ENCODE data around the gene PHLDA3. TPM values are rescaled to one million over a fixed set of nuclear protein-coding genes. Genes with fewer than 3 reads are reported as not detected.
A peak's percentile ranks its signal among the peaks of the same experiment; 100 is the strongest.

PHLDA3 gene
- total RNA-seq, 1 experiment from 2014 or later, result 10.5 TPM

DNA sequence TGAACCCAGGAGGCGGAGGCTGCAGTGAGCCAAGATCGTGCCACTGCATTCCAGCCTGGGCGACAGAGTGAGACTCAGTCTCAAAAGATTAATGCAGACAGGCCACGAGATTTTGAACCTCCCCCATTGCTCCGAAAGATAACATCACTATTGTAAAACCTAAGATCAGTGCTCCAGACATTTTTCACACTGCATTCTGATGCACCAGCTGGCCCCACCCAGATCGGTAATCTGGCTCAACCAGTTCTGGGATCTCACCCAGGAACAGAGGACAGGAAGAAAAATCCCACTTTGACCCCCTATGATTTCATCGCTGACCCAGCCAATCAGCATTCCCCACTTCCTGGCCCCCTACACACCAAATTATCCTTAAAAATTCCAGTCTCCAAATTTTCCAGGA is 48.6 kb upstream of the PHLDA3 start:
- ChIA-PET POLR2A (no interaction called here), CTCF (no interaction called here)
- H3K27me3 Mint-ChIP-seq (ENCODE audit: insufficient read depth, unreplicated experiment), result no peaks in the 10 kb centered on the region
- H3K4me1 Mint-ChIP-seq (ENCODE audit: low read depth, unreplicated experiment), result peaks cover 56% of the 10 kb centered on the region
- peak overlapping the region; percentile 12 for H3K4me3 Mint-ChIP-seq (ENCODE audit: unreplicated experiment)
- DNase-seq, result peak; percentile 78 to 88
- H3K36me3 ChIP-seq (ENCODE audit: control insufficient read depth, insufficient read depth, low read length), result no peaks in the 10 kb centered on the region
- BruUV-seq (replicated peaks), result no TSS peak
- TF ChIP-seq, protein P1, sequence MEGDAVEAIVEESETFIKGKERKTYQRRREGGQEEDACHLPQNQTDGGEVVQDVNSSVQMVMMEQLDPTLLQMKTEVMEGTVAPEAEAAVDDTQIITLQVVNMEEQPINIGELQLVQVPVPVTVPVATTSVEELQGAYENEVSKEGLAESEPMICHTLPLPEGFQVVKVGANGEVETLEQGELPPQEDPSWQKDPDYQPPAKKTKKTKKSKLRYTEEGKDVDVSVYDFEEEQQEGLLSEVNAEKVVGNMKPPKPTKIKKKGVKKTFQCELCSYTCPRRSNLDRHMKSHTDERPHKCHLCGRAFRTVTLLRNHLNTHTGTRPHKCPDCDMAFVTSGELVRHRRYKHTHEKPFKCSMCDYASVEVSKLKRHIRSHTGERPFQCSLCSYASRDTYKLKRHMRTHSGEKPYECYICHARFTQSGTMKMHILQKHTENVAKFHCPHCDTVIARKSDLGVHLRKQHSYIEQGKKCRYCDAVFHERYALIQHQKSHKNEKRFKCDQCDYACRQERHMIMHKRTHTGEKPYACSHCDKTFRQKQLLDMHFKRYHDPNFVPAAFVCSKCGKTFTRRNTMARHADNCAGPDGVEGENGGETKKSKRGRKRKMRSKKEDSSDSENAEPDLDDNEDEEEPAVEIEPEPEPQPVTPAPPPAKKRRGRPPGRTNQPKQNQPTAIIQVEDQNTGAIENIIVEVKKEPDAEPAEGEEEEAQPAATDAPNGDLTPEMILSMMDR (IDR thresholded peaks at IDR 0.05; ENCODE audit: insufficient read depth in 1 of 2, low read depth in 1 of 2, low read length in 1 of 2, severe bottlenecking in 1 of 2, unreplicated experiment in 1 of 2), result no peak
- H3K4me3 ChIP-seq (ENCODE audit: low read depth, low read length), result no peak overlapping the region
- no peaks in the 10 kb centered on the region for H3K9me3 Mint-ChIP-seq (ENCODE audit: unreplicated experiment)
- no peaks in the 10 kb centered on the region for H3K27me3 ChIP-seq (replicated peaks; ENCODE audit: control insufficient read depth, insufficient read depth, low read length)
- H3K9me3 ChIP-seq, result no peaks in the 10 kb centered on the region
- H3K4me1 ChIP-seq, result peaks cover 61% of the 10 kb centered on the region
- peak overlapping the region; percentile 87 for H3K27ac Mint-ChIP-seq (ENCODE audit: unreplicated experiment)
- intact Hi-C loops (cut with micrococcal nuclease; ENCODE audit: unreplicated experiment), result no loop called here
- H3K36me3 Mint-ChIP-seq (ENCODE audit: insufficient read depth, unreplicated experiment), result no peaks in the 10 kb centered on the region

DNA sequence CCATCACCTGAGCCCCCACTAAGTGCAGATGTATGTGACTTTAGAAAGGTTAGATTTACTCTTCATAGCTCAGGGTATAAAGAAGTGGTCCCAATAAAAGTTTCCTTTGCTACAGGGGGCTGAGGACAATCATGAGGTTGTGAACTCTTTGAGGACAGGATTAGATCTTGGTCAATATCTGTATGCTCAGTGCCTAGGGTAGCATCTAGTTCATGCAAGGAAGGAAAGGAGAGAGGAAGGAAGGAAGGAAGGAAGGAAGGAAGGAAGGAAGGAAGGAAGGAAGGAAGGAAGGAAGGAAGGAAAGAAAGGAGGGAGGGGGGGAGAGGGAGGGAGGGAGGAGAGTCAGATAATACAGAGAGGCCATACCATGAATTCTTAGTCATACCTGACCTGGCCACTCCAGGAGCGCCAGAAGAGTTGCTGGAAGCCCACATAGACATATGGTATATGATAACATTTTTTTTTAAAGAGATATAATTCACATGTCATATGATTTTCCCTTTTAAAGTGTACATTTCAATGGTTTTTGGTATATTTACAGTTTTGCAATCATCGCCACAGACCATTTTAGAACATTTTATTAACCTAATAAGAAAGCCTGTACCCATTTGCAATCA is 47.6 kb upstream of the PHLDA3 start:
- BruUV-seq (replicated peaks), result no TSS peak
- Histone ChIP-seq H3K36me3 (ENCODE audit: control insufficient read depth, insufficient read depth, low read length) (no peaks in the 10 kb centered on the region), H3K9me3 (no peaks in the 10 kb centered on the region), H3K27me3 (replicated peaks; ENCODE audit: control insufficient read depth, insufficient read depth, low read length) (no peaks in the 10 kb centered on the region), H3K4me1 (peaks cover 69% of the 10 kb centered on the region), H3K4me3 (ENCODE audit: low read depth, low read length) (no peak overlapping the region)
- TF ChIP-seq, protein P1 (IDR thresholded peaks at IDR 0.05; ENCODE audit: insufficient read depth in 1 of 2, low read depth in 1 of 2, low read length in 1 of 2, severe bottlenecking in 1 of 2, unreplicated experiment in 1 of 2), result no peak
- H3K4me3 Mint-ChIP-seq (ENCODE audit: unreplicated experiment), result no peak overlapping the region
- peak overlapping the region; percentile 68 for H3K27ac Mint-ChIP-seq (ENCODE audit: unreplicated experiment)
- H3K9me3 Mint-ChIP-seq (ENCODE audit: unreplicated experiment), result no peaks in the 10 kb centered on the region
- H3K27me3 Mint-ChIP-seq (ENCODE audit: insufficient read depth, unreplicated experiment), result no peaks in the 10 kb centered on the region
- ChIA-PET POLR2A (interaction anchor here (0.5 to 2.4 kb wide), 2 partner anchors 13 to 16 kb away, joined by 3 to 9 read pairs; no protein-coding TSS in a partner anchor), CTCF (interaction anchor here (1.0 to 5.7 kb wide), 2 partner anchors 35 to 81 kb away, joined by 4 to 198 read pairs; no protein-coding TSS in a partner anchor)
- DNase-seq, result no peak
- intact Hi-C loops (cut with micrococcal nuclease; ENCODE audit: unreplicated experiment), result no loop called here
- H3K36me3 Mint-ChIP-seq (ENCODE audit: insufficient read depth, unreplicated experiment), result no peaks in the 10 kb centered on the region
- peaks cover 51% of the 10 kb centered on the region for H3K4me1 Mint-ChIP-seq (ENCODE audit: low read depth, unreplicated experiment)

DNA sequence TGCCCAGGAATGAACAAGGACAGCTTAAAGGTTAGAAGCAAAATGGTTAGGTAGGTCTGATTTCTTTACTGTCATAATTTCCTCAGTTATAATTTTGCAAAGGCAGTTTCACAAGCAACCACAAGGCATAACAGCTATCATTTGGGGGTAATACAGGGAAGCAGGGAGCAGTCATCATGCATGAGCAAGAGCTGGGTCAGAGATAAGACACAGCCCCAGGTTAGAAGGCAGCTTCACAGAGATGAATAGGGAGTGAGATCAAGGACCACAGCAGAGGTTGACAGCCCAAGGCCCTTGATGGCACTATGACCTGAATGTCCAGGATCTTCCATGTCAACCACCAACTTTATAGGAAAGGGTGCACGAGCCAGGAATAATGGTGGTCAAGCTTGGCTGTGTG is 46.9 kb upstream of the PHLDA3 start:
- Mint-ChIP-seq H3K27me3 (ENCODE audit: insufficient read depth, unreplicated experiment) (no peaks in the 10 kb centered on the region), H3K4me3 (ENCODE audit: unreplicated experiment) (peak overlapping the region; percentile 58), H3K4me1 (ENCODE audit: low read depth, unreplicated experiment) (peaks cover 47% of the 10 kb centered on the region), H3K36me3 (ENCODE audit: insufficient read depth, unreplicated experiment) (no peaks in the 10 kb centered on the region), H3K9me3 (ENCODE audit: unreplicated experiment) (no peaks in the 10 kb centered on the region), H3K27ac (ENCODE audit: unreplicated experiment) (peak overlapping the region; percentile 68)
- H3K9me3 ChIP-seq, result no peaks in the 10 kb centered on the region
- no peaks in the 10 kb centered on the region for H3K36me3 ChIP-seq (ENCODE audit: control insufficient read depth, insufficient read depth, low read length)
- H3K27me3 ChIP-seq (replicated peaks; ENCODE audit: control insufficient read depth, insufficient read depth, low read length), result no peaks in the 10 kb centered on the region
- no peak overlapping the region for H3K4me3 ChIP-seq (ENCODE audit: low read depth, low read length)
- peaks cover 71% of the 10 kb centered on the region for H3K4me1 ChIP-seq
- ChIA-PET CTCF (interaction anchor here (1.0 to 5.7 kb wide), 2 partner anchors 34 to 80 kb away, joined by 4 to 198 read pairs; no protein-coding TSS in a partner anchor), POLR2A (interaction anchor here (0.5 to 2.4 kb wide), 2 partner anchors 12 to 15 kb away, joined by 3 to 9 read pairs; no protein-coding TSS in a partner anchor)
- no TSS peak for BruUV-seq (replicated peaks)
- DNase-seq, result peak in 1 of 2 experiments; percentile 55
- TF ChIP-seq, protein P1 (IDR thresholded peaks at IDR 0.05; ENCODE audit: insufficient read depth in 1 of 2, low read depth in 1 of 2, low read length in 1 of 2, severe bottlenecking in 1 of 2, unreplicated experiment in 1 of 2), result no peak
- intact Hi-C loops (cut with micrococcal nuclease; ENCODE audit: unreplicated experiment), result no loop called here
